Endodermal cell (in vitro differentiated cells): Measurements from ENCODE around the gene MAP3K20. TPM values are rescaled to one million over a fixed set of nuclear protein-coding genes. Genes with fewer than 3 reads are reported as not detected.
A peak's percentile ranks its signal among the peaks of the same experiment; 100 is the strongest.
"Not testable (repeated sequence)": the region's sequence is repeated elsewhere in the genome, so short reads cannot be mapped to it uniquely, and the experiment has no call there.

Experiments used
- DNase-seq: peaks from one replicate; pipeline ENCODE4 v3.0.0-alpha.2; 2017
- H3K27ac ChIP-seq: 2 replicates; pipeline ENCODE4 v1.5.1; 2013; ENCODE audit warnings: mild to moderate bottlenecking, low read depth, low read length, moderate library complexity
- H3K27me3 ChIP-seq: 2 replicates; pipeline ENCODE4 v1.6.1; 2013; ENCODE audit warnings: mild to moderate bottlenecking, low read length, moderate library complexity; ENCODE audit not compliant: insufficient read depth, control insufficient read depth, poor library complexity, severe bottlenecking
- H3K36me3 ChIP-seq: 2 replicates; pipeline ENCODE4 v1.7.0; 2013; ENCODE audit warnings: mild to moderate bottlenecking, low read length, moderate library complexity; ENCODE audit not compliant: control insufficient read depth, insufficient read depth
- H3K4me1 ChIP-seq: one replicate; pipeline ENCODE4 v1.7.0; 2013; ENCODE audit warnings: low read length; ENCODE audit not compliant: control insufficient read depth, insufficient read depth
- H3K4me3 ChIP-seq: 2 replicates; pipeline ENCODE4 v1.5.1; 2013; ENCODE audit warnings: mild to moderate bottlenecking, low read length, moderate library complexity
- H3K9ac ChIP-seq: 2 replicates; pipeline ENCODE4 v1.6.1; 2013; ENCODE audit warnings: mild to moderate bottlenecking, low read length, moderate library complexity; ENCODE audit not compliant: poor library complexity, severe bottlenecking; ENCODE audit errors: extremely low read depth
- H3K9me3 ChIP-seq: 2 replicates; pipeline ENCODE4 v1.6.1; 2013; ENCODE audit warnings: mild to moderate bottlenecking, low read length, moderate library complexity; ENCODE audit not compliant: control insufficient read depth
- H3K27ac Mint-ChIP-seq: 2 replicates; pipeline ENCODE4 v1.8.0; 2020; ENCODE audit warnings: mixed read lengths
- H3K27me3 Mint-ChIP-seq: 2 replicates; pipeline ENCODE4 v1.8.0; 2021; ENCODE audit warnings: mild to moderate bottlenecking, mixed read lengths; ENCODE audit not compliant: insufficient read depth
- H3K36me3 Mint-ChIP-seq: 2 replicates; pipeline ENCODE4 v1.8.0; 2020; ENCODE audit warnings: low read depth, mixed read lengths
- H3K4me1 Mint-ChIP-seq: 2 replicates; pipeline ENCODE4 v1.8.0; 2020; ENCODE audit warnings: mixed read lengths
- H3K4me3 Mint-ChIP-seq: 2 replicates; pipeline ENCODE4 v1.8.0; 2020; ENCODE audit warnings: mild to moderate bottlenecking, moderate library complexity, mixed read lengths
- H3K9me3 Mint-ChIP-seq: 2 replicates; pipeline ENCODE4 v1.8.0; 2020; ENCODE audit warnings: mild to moderate bottlenecking, mixed read lengths
- CTCF ChIP-seq: fragments of 200-600 bp; sonication (generic); conservative IDR thresholded peaks from 2 replicates; pipeline ENCODE4 v1.5.0; 2021; ENCODE audit warnings: antibody characterized with exemption, mild to moderate bottlenecking
- WGBS, 2 experiments: methylation state at CpG; one replicate each; pipeline versions ENCODE4 v1.1.5 to v1.1.7; 2013; ENCODE audit warnings: missing lambda C conversion rate in 2 of 2, mixed read lengths in 1 of 2; ENCODE audit not compliant: insufficient coverage in 1 of 2, insufficient read length in 1 of 2; 5-methylcytosine and 5-hydroxymethylcytosine counted together
- total RNA-seq, 2 donors: library from RNA; stranded (reverse); fragmentation: NEBNext Ultra II Directional in 1 of 2; extraction: Animal tissue kit (Norgen Biotek cat#: 25700) in 1 of 2; gene quantifications; 2 replicates in 1 of 2; 3 replicates in 1 of 2; pipeline ENCODE4 v1.2.1, GENCODE V29; 2021

The MAP3K20 gene
- total RNA-seq, 2 donors from 2014 or later: 29.4 to 29.9 TPM

- no peaks in the 10 kb centered on the region for H3K27me3 Mint-ChIP-seq
- Histone ChIP-seq H3K4me3 (no peak overlapping the region), H3K9ac (no peak overlapping the region), H3K27ac (no peak overlapping the region), H3K9me3 (no peaks in the 10 kb centered on the region), H3K27me3 (no peaks in the 10 kb centered on the region), H3K36me3 (peaks cover 16% of the 10 kb centered on the region), H3K4me1 (peaks cover 5% of the 10 kb centered on the region)
- TF ChIP-seq CTCF: no peak
- peaks cover 31% of the 10 kb centered on the region for H3K4me1 Mint-ChIP-seq
- no peaks in the 10 kb centered on the region for H3K9me3 Mint-ChIP-seq
- no peak overlapping the region for H3K4me3 Mint-ChIP-seq
- peaks cover 11% of the 10 kb centered on the region for H3K36me3 Mint-ChIP-seq
- peak overlapping the region; percentile 12 for H3K27ac Mint-ChIP-seq
- 83 to 96% methylated on average over 4 of the region's 4 CpGs for WGBS, 2 experiments
- no peak for DNase-seq
Measured at GRCh38 chr2:173091910-173092309, 16.3 kb downstream of the MAP3K20 start.

GRCh38 chr2:173092844-173093402 is 17.3 kb downstream of the MAP3K20 start:
- peaks cover 11% of the 10 kb centered on the region for H3K36me3 Mint-ChIP-seq
- H3K27ac ChIP-seq: no peak overlapping the region
- no peak overlapping the region for H3K27ac Mint-ChIP-seq
- TF ChIP-seq CTCF: no peak
- WGBS, 2 experiments: 97 to 100% methylated on average over 2 to 3 of the region's 3 CpGs
- H3K4me1 ChIP-seq: peaks cover 5% of the 10 kb centered on the region
- H3K9me3 ChIP-seq: no peaks in the 10 kb centered on the region
- H3K9me3 Mint-ChIP-seq: no peaks in the 10 kb centered on the region
- H3K4me1 Mint-ChIP-seq: peaks cover 25% of the 10 kb centered on the region
- H3K4me3 ChIP-seq: no peak overlapping the region
- H3K27me3 Mint-ChIP-seq: no peaks in the 10 kb centered on the region
- DNase-seq: no peak
- peaks cover 16% of the 10 kb centered on the region for H3K36me3 ChIP-seq
- no peak overlapping the region for H3K9ac ChIP-seq
- no peaks in the 10 kb centered on the region for H3K27me3 ChIP-seq
- no peak overlapping the region for H3K4me3 Mint-ChIP-seq

GRCh38 chr2:173093617-173094016 is 18.0 kb downstream of the MAP3K20 start:
- not testable (repeated sequence) for H3K4me3 Mint-ChIP-seq, H3K9ac ChIP-seq, H3K4me3 ChIP-seq, H3K27ac Mint-ChIP-seq, H3K27me3 ChIP-seq, H3K4me1 ChIP-seq, H3K9me3 Mint-ChIP-seq, DNase-seq, H3K27ac ChIP-seq, H3K27me3 Mint-ChIP-seq, H3K9me3 ChIP-seq
- peaks cover 16% of the 10 kb centered on the region for H3K36me3 ChIP-seq
- peaks cover 20% of the 10 kb centered on the region for H3K4me1 Mint-ChIP-seq
- no CpG with 5 or more reads among the region's 2 CpGs for WGBS, 2 experiments
- peaks cover 11% of the 10 kb centered on the region for H3K36me3 Mint-ChIP-seq

GRCh38 chr2:173094731-173095130 is 19.1 kb downstream of the MAP3K20 start:
- no peaks in the 10 kb centered on the region for H3K9me3 Mint-ChIP-seq
- H3K9ac ChIP-seq: no peak overlapping the region
- H3K27me3 ChIP-seq: no peaks in the 10 kb centered on the region
- no peak for DNase-seq
- H3K4me3 Mint-ChIP-seq: no peak overlapping the region
- H3K27me3 Mint-ChIP-seq: no peaks in the 10 kb centered on the region
- H3K4me1 ChIP-seq: peaks cover 5% of the 10 kb centered on the region
- 89% methylated on average over 1 of the region's 1 CpG; no CpG with 5 or more reads in 1 of the 2 experiments for WGBS, 2 experiments
- no peak for TF ChIP-seq CTCF
- H3K4me1 Mint-ChIP-seq: peaks cover 22% of the 10 kb centered on the region
- no peak overlapping the region for H3K27ac ChIP-seq
- H3K36me3 ChIP-seq: peaks cover 16% of the 10 kb centered on the region
- H3K4me3 ChIP-seq: no peak overlapping the region
- H3K27ac Mint-ChIP-seq: no peak overlapping the region
- H3K36me3 Mint-ChIP-seq: peaks cover 9% of the 10 kb centered on the region
- no peaks in the 10 kb centered on the region for H3K9me3 ChIP-seq
